GM18505 (cell line): ENCODE data around the gene HBG2.

Source experiments
- ATAC-seq: cut with Tn5 transposase; IDR thresholded peaks from one replicate; pipeline ENCODE4 v1.9.1; 2021; ENCODE audit not compliant: unreplicated experiment
- POLR2A ChIP-seq: IDR thresholded peaks from 4 replicates; pipeline ENCODE4 v1.6.1; 2011; ENCODE audit warnings: borderline replicate concordance; ENCODE audit not compliant: insufficient read depth, insufficient read length; ENCODE audit errors: extremely low read depth

HBG2 gene

DNA sequence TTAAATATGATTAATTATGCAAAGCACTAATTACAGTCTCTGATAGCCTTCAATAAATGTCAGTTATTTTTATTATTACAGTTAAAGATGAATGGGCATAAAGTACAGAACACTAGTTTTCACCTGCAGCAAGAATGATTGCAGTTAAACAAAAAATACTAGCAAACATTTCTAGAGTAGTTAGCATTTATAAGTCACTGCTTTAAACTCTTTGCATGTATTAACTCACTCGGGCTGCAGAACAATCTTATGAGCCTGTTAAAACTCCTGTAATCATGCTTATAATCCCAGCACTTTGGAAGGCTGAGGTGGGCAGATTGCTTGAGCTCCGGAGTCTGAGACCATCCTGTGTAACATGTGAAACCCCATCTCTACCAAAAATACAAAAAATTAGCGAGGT lies 32.3 kb upstream of the HBG2 start:
- TF ChIP-seq POLR2A = no peak
- no peak for ATAC-seq

DNA sequence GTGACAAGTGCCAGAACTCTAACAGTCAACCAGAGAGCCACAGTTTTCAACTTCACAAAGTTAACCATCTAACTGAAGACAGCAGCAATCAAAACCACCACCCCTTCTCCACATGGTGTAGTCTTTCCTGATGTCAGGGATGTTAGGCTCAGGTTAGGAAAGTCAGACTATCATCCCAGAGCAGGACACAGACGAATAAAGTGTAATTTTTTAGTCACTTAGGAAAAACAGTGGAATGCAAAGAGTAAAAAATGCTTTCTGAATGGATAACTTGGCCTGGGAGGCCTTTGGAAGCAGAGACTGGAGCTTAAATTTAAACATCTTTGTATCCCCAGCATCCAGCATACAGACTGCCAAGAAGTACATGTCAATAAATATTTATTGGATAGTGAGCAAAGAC lies 31.8 kb upstream of the HBG2 start:
- TF ChIP-seq POLR2A = no peak
- ATAC-seq = no peak

- TF ChIP-seq POLR2A = no peak
- no peak for ATAC-seq
These were observed 31.2 kb upstream of the HBG2 start for GRCh38 chr11:5285703-5286340.

DNA sequence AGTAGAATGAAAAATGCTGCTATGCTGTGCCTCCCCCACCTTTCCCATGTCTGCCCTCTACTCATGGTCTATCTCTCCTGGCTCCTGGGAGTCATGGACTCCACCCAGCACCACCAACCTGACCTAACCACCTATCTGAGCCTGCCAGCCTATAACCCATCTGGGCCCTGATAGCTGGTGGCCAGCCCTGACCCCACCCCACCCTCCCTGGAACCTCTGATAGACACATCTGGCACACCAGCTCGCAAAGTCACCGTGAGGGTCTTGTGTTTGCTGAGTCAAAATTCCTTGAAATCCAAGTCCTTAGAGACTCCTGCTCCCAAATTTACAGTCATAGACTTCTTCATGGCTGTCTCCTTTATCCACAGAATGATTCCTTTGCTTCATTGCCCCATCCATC lies 30.1 kb upstream of the HBG2 start:
- no peak for TF ChIP-seq POLR2A
- ATAC-seq = no peak

DNA sequence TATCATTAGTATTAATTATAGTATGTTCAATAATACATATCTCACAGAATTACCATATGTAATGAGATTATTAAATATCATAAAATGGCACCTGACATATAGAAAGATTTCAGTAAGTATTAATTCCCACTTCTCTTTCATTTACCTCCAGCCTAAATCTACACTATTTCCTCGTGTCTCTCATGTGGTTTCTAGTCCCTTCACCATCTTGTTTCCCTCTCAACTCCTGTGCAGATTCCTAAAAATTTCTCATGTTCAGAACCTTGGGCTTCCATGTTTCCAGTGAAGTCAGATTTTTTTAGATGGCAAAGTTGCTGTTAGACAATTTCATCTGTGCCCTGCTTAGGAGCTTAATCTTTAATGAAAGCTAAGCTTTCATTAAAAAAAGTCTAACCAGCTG lies 29.3 kb upstream of the HBG2 start:
- TF ChIP-seq POLR2A = no peak
- ATAC-seq = no peak

DNA sequence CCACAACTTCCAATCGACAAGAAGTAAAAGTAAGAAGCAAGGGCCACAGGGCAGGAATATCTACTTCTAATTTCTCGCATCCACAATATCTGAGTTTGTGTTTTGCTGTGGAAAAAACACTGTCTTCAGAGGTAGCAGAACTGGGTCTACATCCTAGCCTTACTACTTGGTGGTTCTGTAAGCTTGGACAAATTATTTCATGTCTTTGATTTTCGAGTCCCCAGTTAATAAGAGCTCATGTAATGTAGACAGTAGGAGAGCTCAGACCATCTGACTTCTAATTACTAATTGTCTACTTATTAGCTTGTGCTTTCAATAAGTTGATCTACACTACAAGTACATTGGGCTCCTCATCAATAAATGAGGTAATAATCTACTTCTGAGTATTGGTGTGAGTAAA lies 28.5 kb upstream of the HBG2 start:
- no peak for ATAC-seq
- no peak for TF ChIP-seq POLR2A

- TF ChIP-seq POLR2A = no peak
- no peak for ATAC-seq
These were observed 28.0 kb upstream of the HBG2 start for GRCh38 chr11:5282628-5283027.

GRCh38 chr11:5281596-5281995 lies 27.0 kb upstream of the HBG2 start:
- no peak for TF ChIP-seq POLR2A
- no peak for ATAC-seq

- peak; percentile 95 for ATAC-seq
- TF ChIP-seq POLR2A = no peak
These were observed 26.1 kb upstream of the HBG2 start for GRCh38 chr11:5280582-5281102.

DNA sequence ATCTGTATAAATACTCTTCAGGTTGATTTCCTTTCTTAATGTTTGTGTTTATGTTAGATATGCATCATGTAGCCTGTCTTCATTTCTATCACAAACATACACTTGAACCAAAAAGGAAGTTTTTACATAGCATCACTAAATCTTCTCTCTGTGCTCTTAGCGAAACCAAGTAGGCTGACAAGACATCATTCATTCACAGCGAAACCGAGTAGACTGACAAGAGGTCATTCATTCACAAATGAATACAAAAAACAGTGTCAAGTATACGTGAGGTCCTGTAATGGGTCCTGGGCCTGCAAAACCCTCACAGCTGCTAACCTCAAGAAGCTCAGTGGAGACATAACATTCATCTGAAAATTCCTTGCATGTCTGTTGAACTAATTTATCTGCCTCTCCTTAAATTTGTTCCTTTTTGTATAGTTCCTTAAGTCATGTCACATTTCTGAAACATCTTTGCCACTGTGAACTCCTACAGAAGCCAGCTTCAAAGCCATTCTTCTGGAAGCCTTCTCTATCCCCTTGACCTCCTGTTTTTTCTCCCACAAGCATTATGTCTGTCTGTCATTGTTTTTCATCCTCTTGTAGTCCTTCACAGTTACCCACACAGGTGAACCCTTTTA lies 25.0 kb upstream of the HBG2 start:
- TF ChIP-seq POLR2A = no peak
- ATAC-seq = no peak

DNA sequence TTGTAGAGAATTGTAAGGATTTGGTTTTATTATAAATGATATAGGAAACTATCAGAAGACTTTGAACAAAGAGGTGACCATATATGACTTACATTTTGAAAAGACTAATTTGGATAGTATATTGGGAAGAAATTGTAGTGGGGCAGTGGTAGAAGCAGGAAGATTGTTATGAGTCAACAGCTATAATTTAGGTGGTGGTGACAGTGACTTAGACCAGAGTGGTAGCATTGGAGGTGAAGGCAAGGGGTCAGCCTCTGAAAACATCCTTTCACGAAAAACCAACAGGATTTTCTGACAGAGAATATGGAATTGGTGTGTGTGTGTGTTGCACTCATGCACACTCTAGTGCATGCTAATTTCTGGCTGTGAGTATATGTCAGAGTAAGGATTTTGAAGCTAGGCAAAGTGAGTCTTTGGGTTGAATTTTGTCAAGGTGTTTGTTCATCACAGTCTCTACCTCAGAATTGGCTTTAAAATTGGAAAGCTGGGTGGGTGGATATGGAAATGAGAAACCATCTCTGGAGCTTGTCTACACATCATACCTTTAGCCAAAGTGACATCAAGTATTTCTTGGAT lies 23.3 kb upstream of the HBG2 start:
- no peak for ATAC-seq
- TF ChIP-seq POLR2A = no peak

- TF ChIP-seq POLR2A = no peak
- ATAC-seq = no peak
These were observed 22.1 kb upstream of the HBG2 start for GRCh38 chr11:5276697-5277096.

DNA sequence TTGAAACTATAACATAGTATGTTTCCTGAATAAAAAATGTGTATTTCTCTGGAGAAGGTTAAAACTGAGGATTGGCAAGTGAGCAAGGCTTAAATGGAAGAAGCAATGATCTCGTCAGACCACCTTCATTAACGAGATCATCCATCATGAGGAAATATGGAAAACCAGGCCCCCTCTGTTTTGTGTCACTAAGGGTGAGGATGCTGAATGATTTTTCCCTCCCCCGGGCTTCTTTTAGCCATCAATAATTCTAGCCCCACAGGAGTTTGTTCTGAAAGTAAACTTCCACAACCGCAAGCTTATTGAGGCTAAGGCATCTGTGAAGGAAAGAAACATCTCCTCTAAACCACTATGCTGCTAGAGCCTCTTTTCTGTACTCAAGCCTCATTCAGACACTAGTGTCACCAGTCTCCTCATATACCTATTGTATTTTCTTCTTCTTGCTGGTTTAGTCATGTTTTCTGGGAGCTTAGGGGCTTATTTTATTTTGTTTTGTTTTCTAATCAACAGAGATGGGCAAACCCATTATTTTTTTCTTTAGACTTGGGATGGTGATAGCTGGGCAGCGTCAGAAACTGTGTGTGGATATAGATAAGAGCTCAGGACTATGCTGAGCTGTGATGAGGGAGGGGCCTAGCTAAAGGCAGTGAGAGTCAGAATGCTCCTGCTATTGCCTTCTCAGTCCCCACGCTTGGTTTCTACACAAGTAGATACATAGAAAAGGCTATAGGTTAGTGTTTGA lies 21.0 kb upstream of the HBG2 start:
- no peak for ATAC-seq
- no peak for TF ChIP-seq POLR2A
